H1 (cell line): Measurements from ENCODE around the gene CFAP100. TPM values are rescaled to one million over a fixed set of nuclear protein-coding genes. Genes with fewer than 3 reads are reported as not detected.

Source experiments
- ATF2 ChIP-seq: IDR thresholded peaks from 2 replicates; pipeline ENCODE4 v1.6.1; 2012; ENCODE audit warnings: low read length, inconsistent platforms
- BACH1 ChIP-seq: IDR thresholded peaks from 2 replicates; pipeline ENCODE4 v1.6.1; 2012; ENCODE audit warnings: low read length, improper control_type of control experiment
- CHD7 ChIP-seq: fragments of 300-600 bp; sonication (generic); IDR thresholded peaks from 2 replicates; pipeline ENCODE4 v1.7.1; 2012; ENCODE audit warnings: low read length, moderate library complexity, mild to moderate bottlenecking, inconsistent platforms; ENCODE audit not compliant: insufficient replicate concordance
- GABPA ChIP-seq: IDR thresholded peaks from 2 replicates; pipeline ENCODE4 v1.6.1; 2011; ENCODE audit warnings: mild to moderate bottlenecking, low read length, moderate library complexity, borderline replicate concordance; ENCODE audit not compliant: insufficient read depth
- GTF2F1 ChIP-seq: IDR thresholded peaks from 2 replicates; pipeline ENCODE4 v1.6.1; 2012; ENCODE audit warnings: low read depth, low read length, improper control_type of control experiment, borderline replicate concordance
- JUND ChIP-seq: IDR thresholded peaks from 2 replicates; pipeline ENCODE4 v1.6.1; 2011; ENCODE audit warnings: mild to moderate bottlenecking, improper control_type of control experiment, low read length
- POLR2AphosphoS5 ChIP-seq: IDR thresholded peaks from 2 replicates; pipeline ENCODE4 v1.6.1; 2011; ENCODE audit warnings: low read depth, low read length
- SUZ12 ChIP-seq: fragments of 200-600 bp; sonication (generic); IDR thresholded peaks from 2 replicates; pipeline ENCODE4 v1.6.1; 2012; ENCODE audit warnings: mild to moderate bottlenecking, inconsistent platforms, low read length, moderate library complexity, mixed read lengths
- USF2 ChIP-seq: IDR thresholded peaks from 2 replicates; pipeline ENCODE4 v1.6.1; 2011; ENCODE audit warnings: low read length, improper control_type of control experiment
- polyA plus RNA-seq, 7 experiments: library from polyadenylated mRNA; depleted of rRNA in 3 of 7; stranded (reverse) in 5 of 7; unstranded in 2 of 7; fragments of >200 nt in 5 of 7; fragments of 200-250 nt in 2 of 7; gene quantifications; 1 replicate in 5 of 7; 2 replicates in 1 of 7; 4 replicates in 1 of 7; pipeline versions ENCODE4 v1.2.1 to v1.2.3, GENCODE V29; 2011 to 2013; ENCODE audit warnings: missing spikeins in 2 of 7, mixed read lengths in 2 of 7
- total RNA-seq: library from RNA; stranded (reverse); fragmentation: NEBNext Ultra II Directional; extraction: Animal tissue kit (Norgen Biotek cat#: 25700); gene quantifications from 2 replicates; pipeline ENCODE4 v1.2.1, GENCODE V29; 2021

CFAP100 gene
- total and polyA plus RNA-seq, 2 of the 8 experiments (the other 6 are each of a cell fraction or from before 2014, with no cell fraction given), result 0.17 TPM; not detected in 1

GRCh38 chr3:126459763-126460127 lies 65.0 kb downstream of the CFAP100 start (continued):
- no peak for TF ChIP-seq CHD7
- TF ChIP-seq POLR2AphosphoS5, result no peak
- no peak for TF ChIP-seq ATF2
- no peak for TF ChIP-seq GTF2F1
- TF ChIP-seq SUZ12, result no peak
- no peak for TF ChIP-seq USF2
- no peak for TF ChIP-seq GABPA
- no peak for TF ChIP-seq BACH1
- no peak for TF ChIP-seq JUND
